Endothelial cell of umbilical vein (primary cell): ENCODE results near the gene CACNG5.

Experiments used
- CTCF ChIP-seq, 2 donors: IDR thresholded peaks; 1 replicate in 1 of 2; 2 replicates in 1 of 2; pipeline ENCODE4 v1.5.1; 2011; ENCODE audit warnings: low read length in 2 of 2, mild to moderate bottlenecking in 2 of 2, moderate library complexity in 2 of 2, control low read depth in 1 of 2, inconsistent platforms in 1 of 2, low read depth in 1 of 2; ENCODE audit not compliant: insufficient read depth in 1 of 2; ENCODE audit errors: extremely low read depth in 1 of 2
- EZH2 ChIP-seq: IDR thresholded peaks from 2 replicates; pipeline ENCODE4 v1.6.1; 2012; ENCODE audit warnings: borderline replicate concordance, low read depth, mild to moderate bottlenecking, moderate library complexity, low read length, inconsistent platforms; ENCODE audit not compliant: severe bottlenecking
- FOS ChIP-seq: IDR thresholded peaks from 2 replicates; pipeline ENCODE4 v1.6.1; 2011; ENCODE audit warnings: mild to moderate bottlenecking, low read length, moderate library complexity, borderline replicate concordance; ENCODE audit not compliant: insufficient read depth
- MAX ChIP-seq: IDR thresholded peaks from 2 replicates; pipeline ENCODE4 v1.6.1; 2011; ENCODE audit not compliant: insufficient read depth, insufficient read length
- MYC ChIP-seq: IDR thresholded peaks from one replicate; pipeline ENCODE4 v1.6.1; 2011; ENCODE audit warnings: mild to moderate bottlenecking, low read depth, low read length
- POLR2A ChIP-seq: IDR thresholded peaks from 2 replicates; pipeline ENCODE4 v1.6.1; 2012; ENCODE audit warnings: low read depth, mild to moderate bottlenecking, control low read depth, low read length
- POLR2AphosphoS5 ChIP-seq: IDR thresholded peaks from 2 replicates; pipeline ENCODE4 v1.6.1; 2012; ENCODE audit warnings: low read depth, mild to moderate bottlenecking, control low read depth, low read length, moderate library complexity; ENCODE audit not compliant: insufficient read depth

- TF ChIP-seq CTCF (IDR thresholded peaks at IDR 0.05; ENCODE audit: extremely low read depth in 1 of 2, insufficient read depth in 1 of 2, low read depth in 1 of 2, low read length in 2 of 2), result no peak
- TF ChIP-seq POLR2A, result no peak
- TF ChIP-seq EZH2, result no peak
- TF ChIP-seq POLR2AphosphoS5, result no peak
- TF ChIP-seq MAX, result no peak
- no peak for TF ChIP-seq MYC
- no peak for TF ChIP-seq FOS
Measured at GRCh38 chr17:66807182-66807581, 27.7 kb upstream of the CACNG5 start.
